B cell (primary cell): ENCODE data around the gene TANGO6. TPM values are rescaled to one million over a fixed set of nuclear protein-coding genes. Genes with fewer than 3 reads are reported as not detected.

Source experiments
- ATAC-seq: fragments of 200-7000 bp; cut with Tn5 transposase; one replicate; pipeline ENCODE4 v1.10.0; 2021; ENCODE audit warnings: low read depth, mild to moderate bottlenecking, moderate number of reproducible peaks, moderate library complexity
- CTCF ChIA-PET: fragments of 350-600 bp; sonication (Branson Sonifier 250); formaldehyde crosslinking; loops from one replicate; lab custom pipeline; 2021; ENCODE audit warnings: antibody characterized with exemption, inconsistent platforms; lab: Charles Lee
- POLR2A ChIA-PET: fragments of 350-600 bp; sonication (Branson Sonifier 250); formaldehyde crosslinking; loops from one replicate; lab custom pipeline; 2021; ENCODE audit warnings: antibody characterized with exemption; lab: Charles Lee
- DNase-seq: peaks from one replicate; pipeline ENCODE4 v3.0.0; 2013
- H2AFZ ChIP-seq: 2 replicates; pipeline ENCODE4 v1.6.1; 2012; ENCODE audit warnings: mild to moderate bottlenecking, low read depth, low read length; ENCODE audit not compliant: insufficient read depth, poor library complexity, severe bottlenecking
- H3K27ac ChIP-seq, 2 donors: 1 replicate in 1 of 2; 2 replicates in 1 of 2; pipeline ENCODE4 v1.5.1; 2012 to 2013; ENCODE audit warnings: low read length in 2 of 2, mild to moderate bottlenecking in 2 of 2, moderate library complexity in 1 of 2
- H3K27me3 ChIP-seq, 4 experiments: fragments of 200-600 bp in 1 of 4; sonication (generic) in 1 of 4; replicated peaks in 1 of 4; 1 replicate in 2 of 4; 2 replicates in 2 of 4; pipeline versions ENCODE4 v1.6.1 to v1.7.0; 2013 to 2016; ENCODE audit warnings: low read length in 3 of 4, mild to moderate bottlenecking in 2 of 4, mixed read lengths in 1 of 4, moderate library complexity in 1 of 4; ENCODE audit not compliant: insufficient read depth in 4 of 4, control insufficient read depth in 3 of 4; ENCODE audit errors: control extremely low read depth in 1 of 4
- H3K36me3 ChIP-seq, 2 experiments: replicated peaks in 1 of 2; 1 replicate in 1 of 2; 2 replicates in 1 of 2; pipeline versions ENCODE4 v1.6.1 to v1.7.1; 2013; ENCODE audit warnings: low read length in 1 of 2; ENCODE audit not compliant: insufficient read depth in 2 of 2, control insufficient read depth in 1 of 2; ENCODE audit errors: control extremely low read depth in 1 of 2, extremely low read depth in 1 of 2
- H3K4me1 ChIP-seq, 2 donors: fragments of 200-600 bp in 1 of 2; sonication (generic) in 1 of 2; 1 replicate in 1 of 2; 2 replicates in 1 of 2; pipeline versions ENCODE4 v1.5.1 to v1.6.1; 2013 to 2017; ENCODE audit warnings: low read length in 2 of 2; ENCODE audit not compliant: control insufficient read depth in 2 of 2, insufficient read depth in 2 of 2
- H3K4me2 ChIP-seq: replicated peaks from 2 replicates; pipeline ENCODE3; 2012; ENCODE audit warnings: mild to moderate bottlenecking, low read depth, low read length; ENCODE audit not compliant: poor library complexity, severe bottlenecking
- H3K4me3 ChIP-seq, 5 experiments: fragments of 200-600 bp in 1 of 5; sonication (generic) in 1 of 5; 1 replicate in 3 of 5; 2 replicates in 2 of 5; pipeline versions ENCODE4 v1.5.1 to v1.7.0; 2011 to 2016; ENCODE audit warnings: low read length in 4 of 5, mild to moderate bottlenecking in 4 of 5, low read depth in 2 of 5, control low read depth in 1 of 5, moderate library complexity in 1 of 5; ENCODE audit not compliant: insufficient read depth in 1 of 5; ENCODE audit errors: control extremely low read depth in 1 of 5, extremely low read depth in 1 of 5
- H3K79me2 ChIP-seq: fragments of 200-600 bp; sonication (generic); one replicate; pipeline ENCODE4 v1.6.0; 2016; ENCODE audit warnings: low read length; ENCODE audit not compliant: control insufficient read depth, insufficient read depth
- H3K9ac ChIP-seq: fragments of 200-600 bp; sonication (generic); 2 replicates; pipeline ENCODE4 v1.6.1; 2017; ENCODE audit warnings: mild to moderate bottlenecking, low read length, moderate library complexity
- H3K9me3 ChIP-seq, 3 donors: one replicate each; pipeline versions ENCODE4 v1.6.1 to v1.7.1; 2013; ENCODE audit warnings: low read length in 2 of 3; ENCODE audit not compliant: control insufficient read depth in 2 of 3, insufficient read depth in 1 of 3; ENCODE audit errors: control extremely low read depth in 1 of 3
- H4K20me1 ChIP-seq: 2 replicates; pipeline ENCODE4 v1.6.0; 2012; ENCODE audit warnings: mild to moderate bottlenecking, low read length; ENCODE audit not compliant: insufficient read depth, control insufficient read depth, poor library complexity, severe bottlenecking
- H3K27ac Mint-ChIP-seq: one replicate; pipeline ENCODE4 v1.8.0; 2021; ENCODE audit warnings: mixed read lengths
- H3K27me3 Mint-ChIP-seq: one replicate; pipeline ENCODE4 v1.8.0; 2021; ENCODE audit warnings: mixed read lengths
- H3K4me1 Mint-ChIP-seq: one replicate; pipeline ENCODE4 v1.8.0; 2021; ENCODE audit warnings: mixed read lengths
- H3K4me3 Mint-ChIP-seq: one replicate; pipeline ENCODE4 v1.8.0; 2021; ENCODE audit warnings: mixed read lengths
- H3K9me3 Mint-ChIP-seq: one replicate; pipeline ENCODE4 v1.8.0; 2022; ENCODE audit warnings: mixed read lengths; ENCODE audit not compliant: insufficient read depth
- CTCF ChIP-seq: fragments of 200-600 bp; IDR thresholded peaks from one replicate; pipeline ENCODE4 v1.8.0; 2022; ENCODE audit warnings: antibody characterized with exemption, mild to moderate bottlenecking
- EZH2 ChIP-seq: IDR thresholded peaks from 2 replicates; pipeline ENCODE4 v1.6.1; 2012; ENCODE audit warnings: borderline replicate concordance, low read depth, mild to moderate bottlenecking, moderate library complexity, low read length; ENCODE audit not compliant: insufficient read depth, poor library complexity, severe bottlenecking
- WGBS: methylation state at CpG from one replicate; pipeline ENCODE4 v1.1.5; 2013; ENCODE audit warnings: missing lambda C conversion rate; ENCODE audit not compliant: insufficient coverage; 5-methylcytosine and 5-hydroxymethylcytosine counted together
- intact Hi-C: fragments of 100-400 bp; cut with micrococcal nuclease; formaldehyde crosslinking; loops from one replicate; pipeline ENCODE4 v1.10.0; 2022
- polyA plus RNA-seq: library from polyadenylated mRNA; depleted of rRNA; stranded (reverse); fragments of >200 nt; gene quantifications from 2 replicates; pipeline ENCODE4 v1.2.3, GENCODE V29; 2012
- total RNA-seq, 2 donors: library from RNA; stranded (reverse); fragments of 120-200 nt in 1 of 2; gene quantifications; 1 replicate in 1 of 2; 2 replicates in 1 of 2; pipeline versions ENCODE4 v1.2.3 to v1.2.4, GENCODE V29; 2013 to 2022

TANGO6 gene
- total and polyA plus RNA-seq, 2 donors (not counting 1 experiment from before 2014, with no cell fraction given): 8.0 to 42.8 TPM

DNA sequence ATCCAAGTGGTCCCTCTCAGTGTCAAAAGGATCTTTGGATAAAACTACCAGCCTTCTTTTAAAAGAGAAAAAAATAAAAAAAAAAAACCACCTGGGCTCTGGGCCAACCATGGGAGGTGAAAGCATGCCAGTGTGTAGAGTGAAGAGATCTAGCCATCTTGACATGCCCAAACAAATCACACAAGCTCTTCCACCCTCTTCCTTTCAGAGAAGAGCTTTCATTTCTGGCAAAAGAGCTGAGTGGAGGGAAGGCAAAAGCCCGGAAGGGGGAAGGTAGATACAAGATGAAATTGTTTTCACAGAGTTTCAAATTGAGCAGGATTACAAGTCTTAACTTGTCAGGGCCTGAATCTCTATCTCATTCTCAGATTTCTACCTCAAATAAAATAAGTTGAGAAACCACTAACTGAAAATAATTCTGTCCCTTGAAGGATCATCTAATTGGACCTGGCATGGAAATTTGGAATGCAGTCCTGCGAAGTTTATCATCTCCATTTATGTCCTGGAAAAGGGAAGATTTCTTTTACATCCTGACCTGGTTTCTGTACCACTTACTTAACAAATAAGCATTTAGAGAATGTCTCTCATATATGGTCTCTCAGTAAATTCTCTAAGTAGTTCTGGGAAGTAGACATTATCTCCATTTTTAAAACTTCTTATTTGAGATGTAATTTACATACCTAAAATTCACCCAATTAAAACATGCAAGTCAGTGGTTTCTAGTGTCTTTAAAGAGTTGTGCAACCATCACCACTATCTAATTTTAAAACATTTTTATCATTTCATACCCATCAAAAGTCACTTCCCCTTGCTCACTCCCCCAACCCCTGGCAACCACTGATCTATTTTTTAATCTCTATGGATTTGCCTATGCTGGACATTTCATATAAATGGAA, 93.7 kb downstream of the TANGO6 start:
- H3K9me3 Mint-ChIP-seq: no peaks in the 10 kb centered on the region
- H3K36me3 ChIP-seq: peaks cover 0 to 6% of the 10 kb centered on the region in 2 experiments
- no peaks in the 10 kb centered on the region for H3K9me3 ChIP-seq
- H4K20me1 ChIP-seq: no peaks in the 10 kb centered on the region
- H3K4me3 ChIP-seq: no peak overlapping the region
- WGBS: no CpG with 5 or more reads among the region's 2 CpGs
- intact Hi-C loops: no loop called here
- H3K4me3 Mint-ChIP-seq: no peak overlapping the region
- H3K4me2 ChIP-seq: no peak overlapping the region
- no peak for ATAC-seq
- no peak overlapping the region for H3K27ac ChIP-seq
- H3K27me3 ChIP-seq: no peaks in the 10 kb centered on the region
- no peak for DNase-seq
- H3K27ac Mint-ChIP-seq: no peak overlapping the region
- no peaks in the 10 kb centered on the region for H3K79me2 ChIP-seq
- ChIA-PET POLR2A (no interaction called here), CTCF (interaction anchor here (0.7 kb wide), 1 partner anchor 118 kb away, joined by 4 read pairs; no protein-coding TSS in a partner anchor)
- TF ChIP-seq EZH2 (no peak), CTCF (no peak)
- H2AFZ ChIP-seq: no peak overlapping the region
- no peaks in the 10 kb centered on the region for H3K27me3 Mint-ChIP-seq
- no peaks in the 10 kb centered on the region for H3K4me1 Mint-ChIP-seq
- no peaks in the 10 kb centered on the region for H3K4me1 ChIP-seq
- no peak overlapping the region for H3K9ac ChIP-seq

- no peak overlapping the region for H3K9ac ChIP-seq
- intact Hi-C loops: no loop called here
- H3K4me2 ChIP-seq: no peak overlapping the region
- H2AFZ ChIP-seq: no peak overlapping the region
- DNase-seq (no peak), ATAC-seq (no peak)
- no peaks in the 10 kb centered on the region for H4K20me1 ChIP-seq
- CTCF ChIA-PET: interaction anchor here (0.5 kb wide), 1 partner anchor 182 kb away, joined by 3 read pairs; no protein-coding TSS in a partner anchor
- Mint-ChIP-seq H3K27me3 (no peaks in the 10 kb centered on the region), H3K9me3 (no peaks in the 10 kb centered on the region), H3K4me1 (no peaks in the 10 kb centered on the region), H3K27ac (no peak overlapping the region), H3K4me3 (no peak overlapping the region)
- H3K4me1 ChIP-seq: no peaks in the 10 kb centered on the region
- H3K9me3 ChIP-seq: peaks cover 0 to 10% (median 6%) of the 10 kb centered on the region in 3 donors
- WGBS: 100% methylated on average over 1 of the region's 3 CpGs
- no peak overlapping the region for H3K4me3 ChIP-seq
- no peak overlapping the region for H3K27ac ChIP-seq
- H3K27me3 ChIP-seq: no peaks in the 10 kb centered on the region
- TF ChIP-seq CTCF (peak; percentile 15), EZH2 (no peak)
- H3K36me3 ChIP-seq: peaks cover 8 to 10% of the 10 kb centered on the region in 2 experiments
- H3K79me2 ChIP-seq: no peaks in the 10 kb centered on the region
- POLR2A ChIA-PET: no interaction called here
These were observed 96.5 kb downstream of the TANGO6 start for GRCh38 chr16:68939692-68940320.
